ENCODE results near the gene TMEM176A. TPM values are rescaled to one million over a fixed set of nuclear protein-coding genes. Genes with fewer than 3 reads are reported as not detected.
A peak's percentile ranks its signal among the peaks of the same experiment; 100 is the strongest.

TMEM176A gene
- total and polyA plus RNA-seq, 8 donors, result 2.7 to 48.8 (median 5.9) TPM

DNA sequence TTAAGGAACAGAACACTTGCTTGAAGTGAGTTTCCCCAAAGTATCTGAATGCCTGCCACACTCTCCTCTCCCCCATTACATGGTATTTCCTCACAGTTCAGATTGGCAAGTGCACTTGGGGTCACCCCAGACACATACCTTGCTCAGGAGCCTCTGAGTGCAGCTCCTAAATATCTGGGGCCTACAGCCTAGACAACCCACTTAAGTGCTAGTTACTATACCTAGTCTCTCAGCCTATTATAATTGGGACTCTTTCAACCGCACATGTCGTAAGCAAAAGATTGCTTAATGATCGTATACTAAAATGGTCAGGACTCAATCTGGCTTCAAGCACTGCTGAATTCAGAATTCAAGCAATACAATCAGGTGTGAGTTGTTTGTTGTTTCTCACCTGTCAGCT lies 20.3 kb upstream of the TMEM176A start:
- Histone ChIP-seq H3K9me3 (no peaks in the 10 kb centered on the region), H3K27me3 (no peaks in the 10 kb centered on the region), H3K4me3 (no peak overlapping the region), H3K4me1 (peaks cover 5 to 42% of the 10 kb centered on the region in 2 donors), H3K36me3 (no peaks in the 10 kb centered on the region), H3K27ac (peak overlapping the region; percentile 42 to 69)
- intact Hi-C loops (cut with DNase I), result no loop called here
- ATAC-seq (no peak), DNase-seq (no peak)
- TF ChIP-seq, protein P1, sequence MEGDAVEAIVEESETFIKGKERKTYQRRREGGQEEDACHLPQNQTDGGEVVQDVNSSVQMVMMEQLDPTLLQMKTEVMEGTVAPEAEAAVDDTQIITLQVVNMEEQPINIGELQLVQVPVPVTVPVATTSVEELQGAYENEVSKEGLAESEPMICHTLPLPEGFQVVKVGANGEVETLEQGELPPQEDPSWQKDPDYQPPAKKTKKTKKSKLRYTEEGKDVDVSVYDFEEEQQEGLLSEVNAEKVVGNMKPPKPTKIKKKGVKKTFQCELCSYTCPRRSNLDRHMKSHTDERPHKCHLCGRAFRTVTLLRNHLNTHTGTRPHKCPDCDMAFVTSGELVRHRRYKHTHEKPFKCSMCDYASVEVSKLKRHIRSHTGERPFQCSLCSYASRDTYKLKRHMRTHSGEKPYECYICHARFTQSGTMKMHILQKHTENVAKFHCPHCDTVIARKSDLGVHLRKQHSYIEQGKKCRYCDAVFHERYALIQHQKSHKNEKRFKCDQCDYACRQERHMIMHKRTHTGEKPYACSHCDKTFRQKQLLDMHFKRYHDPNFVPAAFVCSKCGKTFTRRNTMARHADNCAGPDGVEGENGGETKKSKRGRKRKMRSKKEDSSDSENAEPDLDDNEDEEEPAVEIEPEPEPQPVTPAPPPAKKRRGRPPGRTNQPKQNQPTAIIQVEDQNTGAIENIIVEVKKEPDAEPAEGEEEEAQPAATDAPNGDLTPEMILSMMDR (IDR thresholded peaks at IDR 0.05), result no peak

DNA sequence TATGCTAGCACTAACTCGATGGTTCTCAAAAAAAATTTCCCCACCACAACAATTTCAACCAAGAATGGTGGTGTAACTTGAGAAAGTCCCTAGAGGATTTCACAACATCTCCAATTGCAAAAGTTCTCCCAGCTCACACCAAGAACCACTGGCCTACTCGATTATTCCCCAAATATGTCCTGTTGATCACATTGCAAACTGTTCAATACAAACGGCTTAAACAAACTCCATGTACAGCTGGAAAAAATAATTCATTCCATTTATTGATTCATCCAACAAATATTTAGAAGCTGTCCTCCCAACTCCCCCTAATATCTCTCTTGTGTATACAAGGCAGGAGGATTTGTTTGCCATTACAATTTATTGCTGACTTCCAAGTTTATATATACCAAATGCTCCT lies 19.5 kb upstream of the TMEM176A start:
- TF ChIP-seq, protein P1 (IDR thresholded peaks at IDR 0.05), result no peak
- Histone ChIP-seq H3K4me1 (peaks cover 5 to 50% of the 10 kb centered on the region in 2 donors), H3K4me3 (no peak overlapping the region), H3K27me3 (no peaks in the 10 kb centered on the region), H3K27ac (peak overlapping the region; percentile 42 to 69), H3K9me3 (no peaks in the 10 kb centered on the region), H3K36me3 (no peaks in the 10 kb centered on the region)
- intact Hi-C loops (cut with DNase I), result no loop called here
- peak; percentile 21 for ATAC-seq
- DNase-seq, result no peak

DNA sequence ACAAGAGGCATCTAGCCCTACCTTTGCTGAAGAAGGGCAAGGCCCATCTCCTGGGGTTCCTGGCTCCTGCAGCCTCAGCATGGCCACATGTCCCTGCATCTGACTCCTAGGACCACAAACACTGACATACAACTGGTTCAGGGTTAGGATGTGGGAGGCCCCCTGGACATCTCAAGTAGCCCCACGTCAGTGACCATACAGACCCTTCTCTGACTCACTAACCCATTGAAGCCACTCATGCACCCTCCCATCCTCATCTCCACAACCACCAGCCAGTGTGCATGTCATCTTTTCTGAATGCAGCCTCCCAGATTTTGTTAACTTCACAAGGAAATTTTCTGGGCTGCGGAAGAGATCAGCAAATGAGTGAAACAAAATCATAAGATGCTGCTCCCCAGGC lies 18.6 kb upstream of the TMEM176A start:
- Histone ChIP-seq H3K36me3 (no peaks in the 10 kb centered on the region), H3K4me1 (peaks cover 5 to 57% of the 10 kb centered on the region in 2 donors), H3K27ac (peak overlapping the region in 1 of 2 donors; percentile 69), H3K27me3 (no peaks in the 10 kb centered on the region), H3K4me3 (no peak overlapping the region), H3K9me3 (no peaks in the 10 kb centered on the region)
- TF ChIP-seq, protein P1 (IDR thresholded peaks at IDR 0.05), result no peak
- ATAC-seq (no peak), DNase-seq (no peak)
- intact Hi-C loops (cut with DNase I), result no loop called here

DNA sequence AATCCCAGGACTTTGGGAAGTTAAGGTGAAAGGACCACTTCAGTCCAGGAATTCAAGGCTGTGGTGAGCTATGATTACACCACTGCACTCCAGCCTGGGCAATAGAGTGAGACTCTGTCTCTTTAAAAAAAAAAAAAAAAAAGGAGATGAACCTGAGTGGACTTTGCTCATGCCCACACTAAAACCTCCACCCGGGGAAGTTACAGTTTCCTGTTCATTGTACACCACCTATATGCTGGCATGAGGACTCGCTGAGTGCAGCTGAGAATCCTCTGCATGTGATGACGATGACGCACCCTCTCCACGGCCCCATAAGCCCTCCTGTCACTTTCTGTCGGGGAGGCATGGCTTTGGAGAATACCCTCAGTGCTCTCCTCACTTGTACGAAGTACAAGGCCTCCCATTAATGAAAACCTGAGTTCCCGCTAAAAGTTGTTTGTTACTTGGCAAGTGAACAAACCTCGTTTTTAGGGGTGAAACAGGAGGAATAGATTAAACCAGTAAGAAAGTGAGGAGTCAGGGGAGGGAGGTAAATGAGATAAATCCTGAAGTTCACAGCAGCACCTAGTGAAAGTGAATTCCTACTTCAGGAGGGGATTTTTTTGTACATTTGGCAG lies 16.3 kb upstream of the TMEM176A start:
- intact Hi-C loops (cut with DNase I), result no loop called here
- Histone ChIP-seq H3K4me1 (peaks cover 10 to 74% of the 10 kb centered on the region in 2 donors), H3K27me3 (no peaks in the 10 kb centered on the region), H3K4me3 (no peak overlapping the region), H3K9me3 (no peaks in the 10 kb centered on the region), H3K36me3 (no peaks in the 10 kb centered on the region), H3K27ac (peak overlapping the region; percentile 73 to 80)
- TF ChIP-seq, protein P1 (IDR thresholded peaks at IDR 0.05), result no peak
- no peak for DNase-seq
- peak; percentile 3 for ATAC-seq

DNA sequence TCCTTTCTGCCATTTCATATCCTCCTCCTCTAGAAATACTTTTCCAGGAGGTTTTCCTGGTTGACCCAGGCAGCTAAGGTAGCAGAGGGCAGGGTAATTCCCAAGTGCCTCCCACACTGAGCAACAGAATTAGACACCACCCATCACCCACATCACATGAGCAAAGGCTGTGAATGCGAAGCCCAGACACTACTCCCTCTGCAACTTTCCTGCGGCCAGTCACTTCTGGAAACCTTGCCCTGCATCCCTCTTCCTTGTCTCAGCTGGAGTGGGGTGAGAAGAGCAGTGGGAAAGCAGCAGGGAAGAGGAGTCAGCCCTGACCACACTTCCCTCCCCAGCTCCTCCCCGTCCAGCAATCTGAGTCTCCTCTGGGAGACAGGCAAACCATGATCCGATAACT lies 15.6 kb upstream of the TMEM176A start:
- ATAC-seq, result peak; percentile 52
- Histone ChIP-seq H3K9me3 (no peaks in the 10 kb centered on the region), H3K4me3 (no peak overlapping the region), H3K36me3 (no peaks in the 10 kb centered on the region), H3K27me3 (no peaks in the 10 kb centered on the region), H3K4me1 (peaks cover 10 to 76% of the 10 kb centered on the region in 2 donors), H3K27ac (peak overlapping the region; percentile 73 to 80)
- DNase-seq, result peak in 1 of 4 donors; percentile 71
- TF ChIP-seq, protein P1 (IDR thresholded peaks at IDR 0.05), result no peak
- intact Hi-C loops (cut with DNase I), result no loop called here

Data from left lung (tissue), 10 donors.